GM19035 (cell line): ENCODE measurements around the gene GALC.

Experiments
- ATAC-seq: cut with Tn5 transposase; IDR thresholded peaks from one replicate; pipeline ENCODE4 v1.9.1; 2021; ENCODE audit not compliant: unreplicated experiment

GALC gene

GRCh38 chr14:87960013-87960787 lies 32.8 kb downstream of the GALC start:
- no peak for ATAC-seq

- no peak for ATAC-seq
Observed at GRCh38 chr14:87955501-87955900, 37.5 kb downstream of the GALC start.

GRCh38 chr14:87952307-87953094 lies 40.5 kb downstream of the GALC start:
- ATAC-seq: peak; percentile 84

DNA sequence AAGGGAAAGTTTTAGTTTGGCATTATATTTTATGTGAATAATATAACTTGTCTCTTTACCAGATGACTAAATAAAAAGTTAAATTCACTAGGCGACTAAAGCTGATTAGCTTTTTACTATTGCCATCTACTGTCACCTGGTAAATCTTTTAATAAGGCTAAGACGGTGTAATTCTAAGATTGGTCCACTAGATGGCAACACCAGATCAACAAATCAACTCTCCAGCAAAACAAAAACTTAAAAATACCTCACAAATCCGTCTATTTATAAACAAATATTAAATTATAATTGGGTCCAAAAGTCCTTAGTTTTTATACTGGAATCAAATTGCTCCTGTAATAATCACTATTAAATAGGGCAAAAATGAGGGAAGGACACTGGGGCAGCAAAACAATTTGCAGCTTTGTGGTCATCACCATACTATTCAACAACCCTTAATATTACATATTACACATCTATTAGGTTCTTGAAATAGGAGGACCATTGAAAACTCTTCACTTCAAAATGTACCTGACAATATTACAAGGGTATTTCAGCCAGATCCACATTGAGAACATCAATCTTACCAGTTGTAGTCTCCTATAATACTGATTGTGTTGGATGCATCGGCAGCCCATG lies 47.9 kb downstream of the GALC start:
- no peak for ATAC-seq

DNA sequence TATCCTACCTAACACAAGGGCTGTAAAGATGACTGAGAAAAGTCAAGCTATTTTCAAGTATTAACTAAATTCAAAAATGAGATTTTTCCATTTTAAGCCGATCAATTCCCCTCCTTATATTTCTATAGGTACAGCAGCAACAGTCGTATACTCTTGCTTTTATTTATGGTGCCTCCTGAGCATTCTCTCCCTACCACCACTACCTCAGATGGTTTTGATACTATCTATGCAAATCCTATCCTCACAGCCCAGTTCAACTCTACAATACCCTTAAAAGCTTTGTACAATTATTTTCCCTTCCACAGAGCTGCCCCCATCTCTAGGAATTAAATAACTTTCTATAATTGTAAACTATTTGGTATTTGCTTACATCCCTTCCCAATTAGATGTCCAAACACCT lies 52.1 kb downstream of the GALC start:
- ATAC-seq: no peak

- ATAC-seq: peak; percentile 99
Observed at GRCh38 chr14:87940382-87940781, 52.6 kb downstream of the GALC start.

GRCh38 chr14:87935886-87936285 lies 57.1 kb downstream of the GALC start:
- ATAC-seq: no peak

GRCh38 chr14:87935081-87935828 lies 57.7 kb downstream of the GALC start:
- no peak for ATAC-seq

GRCh38 chr14:87934185-87934584 lies 58.8 kb downstream of the GALC start:
- ATAC-seq: no peak

DNA sequence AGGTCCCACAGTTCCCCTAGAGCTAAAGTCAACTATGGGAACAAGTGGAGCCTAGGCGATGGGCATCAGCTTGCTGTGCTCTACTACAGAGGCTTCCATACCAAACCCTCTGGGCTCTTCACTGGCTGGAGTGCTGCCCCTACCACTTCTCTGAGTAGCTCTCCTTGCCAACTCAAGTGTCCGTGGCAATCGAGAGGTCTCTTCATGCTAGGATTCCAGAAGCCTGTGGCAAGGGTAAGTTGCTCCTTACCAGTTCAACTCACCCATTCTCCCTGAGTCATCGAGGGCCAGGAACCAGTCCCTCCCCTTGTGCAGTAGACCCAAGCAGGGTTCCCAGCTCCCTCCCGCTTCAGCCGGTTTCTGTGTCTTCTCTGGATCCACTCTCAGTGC lies 76.1 kb downstream of the GALC start:
- no peak for ATAC-seq

- ATAC-seq: no peak
Observed at GRCh38 chr14:87916103-87916885, 76.7 kb downstream of the GALC start.

GRCh38 chr14:87908550-87908949 lies 84.4 kb downstream of the GALC start:
- no peak for ATAC-seq

- no peak for ATAC-seq
Observed at GRCh38 chr14:87901652-87902051, 91.3 kb downstream of the GALC start.

GRCh38 chr14:87901236-87901635 lies 91.7 kb downstream of the GALC start:
- no peak for ATAC-seq

DNA sequence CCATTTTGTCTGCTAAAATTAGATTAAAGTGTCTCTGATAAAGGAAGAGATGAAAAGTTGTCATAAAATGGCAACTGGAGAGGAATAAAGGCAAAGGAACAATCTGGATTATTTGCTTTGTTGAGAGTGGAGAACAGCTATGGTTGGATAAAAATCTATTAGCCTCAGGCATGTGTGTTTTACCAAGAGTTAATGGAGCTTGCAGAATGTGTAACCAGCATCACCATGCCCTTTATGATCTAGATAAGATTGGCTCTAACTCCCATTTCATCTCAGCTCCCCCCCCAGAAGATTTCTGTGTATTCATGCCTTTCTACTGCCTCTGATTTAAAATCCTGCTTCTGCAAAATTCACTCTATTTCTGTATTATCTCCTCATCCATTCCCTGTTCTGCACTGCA lies 93.8 kb downstream of the GALC start:
- ATAC-seq: no peak

GRCh38 chr14:87898301-87898700 lies 94.7 kb downstream of the GALC start:
- ATAC-seq: no peak

DNA sequence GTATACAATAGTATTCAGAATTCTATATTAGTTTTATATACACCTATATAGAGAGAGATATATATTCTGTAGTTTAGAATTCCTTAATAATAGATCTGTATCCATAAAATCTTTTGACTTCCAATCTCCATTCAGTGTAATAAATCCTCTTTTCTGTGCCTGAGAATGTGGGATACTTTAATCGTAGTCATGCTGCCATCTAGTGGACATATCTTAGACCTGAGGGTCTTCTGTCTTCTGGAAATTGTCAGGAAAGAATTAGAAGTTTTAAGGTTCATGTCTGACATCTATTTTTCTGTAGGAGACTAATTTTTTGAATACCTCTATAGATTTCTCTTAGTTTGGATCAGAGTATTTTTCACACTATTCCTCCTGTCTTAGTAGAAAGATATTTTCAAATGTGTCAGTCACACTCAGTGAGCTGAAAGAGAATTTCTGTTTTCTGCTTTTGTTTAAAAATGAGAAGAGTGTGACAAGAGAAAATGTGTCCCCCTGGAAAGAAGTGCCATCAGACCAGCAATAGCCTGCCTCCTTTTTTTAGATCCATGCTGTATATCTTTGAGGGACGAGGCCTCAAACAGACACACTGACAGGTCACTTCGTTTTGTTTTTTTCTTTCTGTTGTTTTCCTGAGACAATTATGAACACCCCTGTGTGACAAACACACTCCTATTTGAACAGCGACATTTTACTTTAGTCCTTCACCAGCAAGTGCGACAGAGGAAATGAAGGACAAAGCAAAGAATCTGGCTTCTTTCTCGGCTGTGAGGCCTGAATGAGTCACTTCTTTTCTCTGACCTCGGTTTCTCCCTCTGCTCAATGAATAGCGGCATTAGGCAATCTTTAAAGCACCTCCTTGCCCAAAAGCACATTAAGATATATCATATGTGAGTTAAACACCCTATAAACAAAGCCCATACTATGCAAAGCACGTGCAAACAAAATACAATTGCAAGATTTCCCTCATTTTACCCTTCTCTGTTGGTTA lies 96.3 kb downstream of the GALC start:
- no peak for ATAC-seq

DNA sequence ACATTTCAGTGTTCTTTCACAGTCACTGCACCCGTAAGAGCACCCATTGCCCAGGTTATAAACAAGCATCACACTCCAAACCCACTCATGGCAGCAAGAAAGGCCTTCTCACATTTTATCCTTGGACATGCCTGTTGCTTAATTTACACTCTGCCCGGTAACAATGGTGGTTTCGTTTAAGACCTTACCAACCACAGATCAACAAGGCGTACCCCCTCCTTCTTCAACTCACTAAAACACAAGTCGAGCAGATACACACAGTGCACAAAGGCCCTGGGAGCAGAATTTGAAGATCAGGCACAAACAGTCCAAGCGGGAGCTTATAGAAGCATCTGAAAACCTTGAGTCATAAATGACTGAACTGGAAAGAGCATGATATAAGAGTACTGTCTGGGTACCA lies 98.1 kb downstream of the GALC start:
- no peak for ATAC-seq

- ATAC-seq: no peak
Observed at GRCh38 chr14:87892763-87893162, 100.2 kb downstream of the GALC start.
